Stimulated activated CD8-positive, alpha-beta memory T cell treated with anti-CD3 and anti-CD28 coated beads, Interleukin-12 subunit alpha, Interleukin-12 subunit beta, amount 100 ng/mL, for 24 hours (primary cell): ENCODE results near the gene SH3BGRL.
"Not testable (repeated sequence)": the region's sequence is repeated elsewhere in the genome, so short reads cannot be mapped to it uniquely, and the experiment has no call there.

Source experiments
- DNase-seq: peaks from one replicate; pipeline ENCODE4 v3.0.0-alpha.2; 2020; ENCODE audit errors: extremely low read depth

SH3BGRL gene

GRCh38 chrX:81259714-81260395, 58.0 kb downstream of the SH3BGRL start:
- DNase-seq: no peak

- DNase-seq: no peak
These were observed 59.7 kb downstream of the SH3BGRL start for GRCh38 chrX:81261576-81261975.

GRCh38 chrX:81263059-81263458, 61.2 kb downstream of the SH3BGRL start:
- no peak for DNase-seq

GRCh38 chrX:81278616-81279015, 76.7 kb downstream of the SH3BGRL start:
- DNase-seq: no peak

- no peak for DNase-seq
These were observed 78.2 kb downstream of the SH3BGRL start for GRCh38 chrX:81280148-81280547.

GRCh38 chrX:81286075-81286474, 84.2 kb downstream of the SH3BGRL start:
- no peak for DNase-seq

GRCh38 chrX:81286608-81287007, 84.7 kb downstream of the SH3BGRL start:
- no peak for DNase-seq

- DNase-seq: no peak
These were observed 90.1 kb downstream of the SH3BGRL start for GRCh38 chrX:81291996-81292395.

- no peak for DNase-seq
These were observed 92.2 kb downstream of the SH3BGRL start for GRCh38 chrX:81294101-81294500.

GRCh38 chrX:81301877-81302276, 100.0 kb downstream of the SH3BGRL start:
- DNase-seq: no peak

- no peak for DNase-seq
These were observed 102.7 kb downstream of the SH3BGRL start for GRCh38 chrX:81304563-81304962.

- no peak for DNase-seq
These were observed 103.3 kb downstream of the SH3BGRL start for GRCh38 chrX:81305240-81305639.

- DNase-seq: no peak
These were observed 106.4 kb downstream of the SH3BGRL start for GRCh38 chrX:81308086-81308829.

GRCh38 chrX:81316163-81316562, 114.3 kb downstream of the SH3BGRL start:
- DNase-seq: no peak

- not testable (repeated sequence) for DNase-seq
These were observed 129.8 kb downstream of the SH3BGRL start for GRCh38 chrX:81331653-81332052.

GRCh38 chrX:81336455-81337152, 134.7 kb downstream of the SH3BGRL start:
- no peak for DNase-seq

GRCh38 chrX:81337805-81338204, 135.9 kb downstream of the SH3BGRL start:
- DNase-seq: no peak

- DNase-seq: no peak
These were observed 137.0 kb downstream of the SH3BGRL start for GRCh38 chrX:81338924-81339323.

- not testable (repeated sequence) for DNase-seq
These were observed 143.4 kb downstream of the SH3BGRL start for GRCh38 chrX:81345296-81345695.
